Stimulated activated CD4-positive, alpha-beta T cell treated with anti-CD3 and anti-CD28 coated beads, Interleukin-4, amount 100 ng/mL, for 24 hours (primary cell): Measurements from ENCODE around the gene C6orf132.

ENCODE experiments used
- DNase-seq: peaks from one replicate; pipeline ENCODE4 v3.0.0-alpha.2; 2020

The C6orf132 gene

DNA sequence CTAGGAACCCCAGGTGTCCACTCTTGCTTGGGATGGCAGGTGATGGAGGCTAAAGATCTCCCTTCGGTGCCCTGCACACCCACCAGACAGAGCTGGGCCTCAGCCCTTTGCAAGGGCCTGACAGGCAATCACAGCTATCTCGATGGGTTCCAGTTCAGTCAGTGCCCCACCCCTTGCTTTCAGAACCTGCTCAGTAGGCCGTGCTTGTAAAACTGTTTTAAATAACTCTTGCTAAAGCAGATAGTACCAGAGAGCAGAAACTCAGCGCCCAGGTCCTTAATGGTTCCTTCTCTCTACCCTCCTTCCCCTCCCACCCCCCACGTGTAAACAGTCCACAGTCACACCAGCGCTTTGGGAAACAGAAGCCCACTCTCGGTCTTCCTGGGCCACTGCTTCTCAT lies 39.2 kb downstream of the C6orf132 start:
- no peak for DNase-seq

GRCh38 chr6:42101186-42101657 lies 41.2 kb downstream of the C6orf132 start:
- DNase-seq, result no peak

- DNase-seq, result peak; percentile 11
These were observed 42.2 kb downstream of the C6orf132 start for GRCh38 chr6:42100029-42100901.

- DNase-seq, result peak; percentile 28
These were observed 42.9 kb downstream of the C6orf132 start for GRCh38 chr6:42099340-42100028.

- no peak for DNase-seq
These were observed 46.5 kb downstream of the C6orf132 start for GRCh38 chr6:42095776-42096541.

DNA sequence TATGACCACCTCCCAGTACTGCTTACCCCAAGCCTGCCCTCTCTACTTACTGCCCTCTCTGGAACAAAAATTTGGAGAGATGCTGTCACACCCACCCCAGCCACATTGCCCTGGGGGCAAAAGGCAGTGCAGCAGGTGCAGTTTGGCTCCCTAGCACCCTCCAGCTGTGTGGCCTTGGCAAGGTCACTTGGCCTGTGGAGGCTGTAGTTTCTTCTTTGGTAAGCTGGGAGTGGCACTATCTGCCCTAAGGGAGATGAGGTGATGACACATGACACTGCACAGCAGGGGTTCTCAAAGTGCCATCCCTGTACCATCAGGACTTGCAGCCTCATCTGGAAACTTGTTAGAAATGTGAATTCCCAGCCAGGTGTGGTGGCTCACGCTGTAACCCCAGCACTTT lies 47.3 kb downstream of the C6orf132 start:
- DNase-seq, result no peak

- DNase-seq, result no peak
These were observed 48.7 kb downstream of the C6orf132 start for GRCh38 chr6:42093582-42094329.

- no peak for DNase-seq
These were observed 50.7 kb downstream of the C6orf132 start for GRCh38 chr6:42091718-42092023.

- no peak for DNase-seq
These were observed 51.4 kb downstream of the C6orf132 start for GRCh38 chr6:42090819-42091717.

GRCh38 chr6:42088101-42088591 lies 54.3 kb downstream of the C6orf132 start:
- no peak for DNase-seq

DNA sequence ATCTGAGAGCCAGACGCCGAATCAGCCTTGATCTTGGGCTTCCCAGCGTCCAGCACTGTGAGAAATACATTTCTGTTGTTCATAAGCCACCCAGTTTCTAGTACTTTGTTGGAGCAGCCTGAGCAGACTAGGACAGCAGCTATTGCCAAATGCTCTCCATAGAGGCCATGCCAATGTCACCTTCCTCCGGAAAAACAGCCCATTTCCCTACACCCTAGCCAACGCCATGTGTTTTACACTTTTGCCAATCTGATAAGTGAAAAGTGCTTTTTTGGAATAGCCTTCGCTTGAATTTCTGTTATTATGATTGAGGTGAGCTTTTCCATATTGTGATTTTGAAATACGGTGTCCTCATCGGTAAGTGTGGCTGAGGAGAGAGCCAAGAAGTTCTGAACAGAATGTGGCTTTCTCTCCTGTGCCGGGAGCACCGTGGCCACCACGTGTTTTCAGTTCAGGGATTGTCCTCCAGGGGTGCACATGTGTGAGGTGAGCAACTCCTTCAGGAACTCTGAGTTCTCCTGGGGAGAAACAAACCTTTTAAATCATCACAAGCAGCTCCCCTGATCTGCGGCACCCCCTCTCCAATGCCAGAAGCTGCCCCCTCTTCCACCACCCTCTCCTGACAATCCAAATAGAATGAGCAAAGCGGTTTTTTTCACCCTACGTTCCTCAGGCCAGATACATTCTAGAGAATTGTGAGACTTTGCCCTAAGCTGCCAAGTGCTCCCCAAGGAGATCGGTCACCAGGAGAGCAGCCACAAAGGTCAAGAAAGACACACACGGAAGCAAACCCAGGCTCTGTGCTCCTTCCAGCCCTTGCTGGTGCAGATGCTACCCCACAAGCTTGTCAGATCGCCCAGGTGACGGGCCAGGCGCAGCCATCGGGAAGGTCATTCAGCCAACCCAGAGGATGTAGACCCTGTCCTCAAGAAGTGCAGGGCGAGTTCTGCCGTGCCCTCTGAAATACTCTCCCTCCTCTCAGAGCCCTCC lies 56.1 kb downstream of the C6orf132 start:
- no peak for DNase-seq

- no peak for DNase-seq
These were observed 57.5 kb downstream of the C6orf132 start for GRCh38 chr6:42084889-42085288.

- DNase-seq, result no peak
These were observed 58.9 kb downstream of the C6orf132 start for GRCh38 chr6:42083530-42083929.

DNA sequence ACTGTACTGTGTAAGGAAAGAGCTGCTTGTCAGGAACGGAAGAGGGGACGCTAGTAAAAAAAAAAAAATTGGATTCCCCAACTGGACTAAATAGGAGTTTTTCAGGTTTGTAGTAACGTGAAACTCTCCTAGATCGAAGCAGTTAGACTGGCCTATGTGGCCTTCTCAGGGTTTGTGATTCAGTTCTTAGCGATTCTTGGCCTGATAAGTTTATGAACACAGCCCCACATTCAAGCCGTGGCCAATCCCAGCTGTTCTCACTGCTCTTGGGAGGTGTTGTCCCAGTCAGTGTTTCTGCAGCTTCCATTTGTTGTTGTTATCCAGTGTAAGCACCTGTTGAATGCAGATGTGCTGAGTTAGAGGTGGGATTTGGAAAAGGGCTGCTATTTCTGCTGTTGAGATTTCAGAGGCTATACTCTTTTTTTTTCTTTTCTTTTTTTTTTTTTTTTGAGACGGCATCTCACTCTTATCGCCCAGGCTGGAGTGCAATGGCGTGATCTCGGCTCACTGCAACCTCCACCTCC lies 62.4 kb downstream of the C6orf132 start:
- no peak for DNase-seq

DNA sequence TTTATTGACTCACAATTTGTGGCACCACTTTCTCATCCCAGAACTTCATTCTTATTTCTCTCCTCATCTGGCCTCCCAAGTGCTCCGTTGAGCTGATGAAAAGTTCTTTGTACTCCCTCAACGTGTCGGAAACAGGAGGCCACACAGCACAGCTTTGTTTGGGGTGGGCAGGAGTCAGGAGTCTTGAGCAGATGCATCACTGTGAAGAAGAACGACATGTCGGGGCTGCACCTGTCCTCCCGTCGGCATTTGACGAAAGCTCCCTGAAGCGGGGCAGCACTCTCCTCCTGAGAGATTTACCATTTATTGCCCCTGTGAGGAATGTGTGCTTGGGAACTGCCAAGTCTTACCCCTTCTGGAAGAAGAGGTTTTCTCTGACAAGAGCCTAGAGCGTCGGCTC lies 64.0 kb downstream of the C6orf132 start:
- no peak for DNase-seq

DNA sequence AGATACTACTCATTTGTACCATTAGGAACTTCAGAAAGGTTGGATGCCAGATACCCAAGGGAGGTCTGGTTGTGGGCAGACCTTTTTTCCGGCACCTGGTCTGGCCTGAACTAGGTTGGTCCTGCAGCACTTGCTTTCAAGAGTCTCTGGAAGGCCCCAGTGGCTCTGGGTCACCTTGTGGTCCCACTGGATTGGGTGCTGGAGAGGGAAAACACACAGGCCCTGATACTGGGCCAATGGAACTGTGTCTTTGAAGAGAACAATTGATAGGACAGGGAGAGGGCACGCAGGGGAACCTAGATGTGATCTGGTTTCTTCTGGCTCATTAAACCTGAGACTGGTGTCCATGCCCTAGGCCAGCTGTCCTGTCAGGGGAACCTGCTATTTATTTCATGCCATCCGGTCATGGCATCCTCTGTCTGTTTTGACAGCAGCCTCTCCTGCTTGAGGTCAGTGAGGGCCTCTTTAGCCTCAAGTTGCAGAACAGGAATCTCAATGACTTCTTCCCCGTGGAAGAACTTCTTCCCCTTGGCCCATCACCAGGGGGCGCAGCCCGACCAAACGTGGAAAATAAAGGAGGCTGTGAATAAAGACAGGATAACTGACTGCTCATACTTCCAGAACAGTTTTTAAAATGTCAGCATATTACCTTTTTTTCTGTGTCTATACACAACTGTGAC lies 67.1 kb downstream of the C6orf132 start:
- peak; percentile 68 for DNase-seq

GRCh38 chr6:42073287-42073686 lies 69.1 kb downstream of the C6orf132 start:
- no peak for DNase-seq

- no peak for DNase-seq
These were observed 70.4 kb downstream of the C6orf132 start for GRCh38 chr6:42071881-42072583.
